ENCODE results near the gene CELF4.

CELF4 gene

GRCh38 chr18:37521510-37522465 is 43.8 kb downstream of the CELF4 start:
- Histone ChIP-seq H3K36me3 (no peaks in the 10 kb centered on the region), H3K4me3 (ENCODE audit: low read depth, low read length) (no peak overlapping the region)
- DNase-seq: peak; percentile 53

GRCh38 chr18:37520508-37520907 is 45.1 kb downstream of the CELF4 start:
- Histone ChIP-seq H3K36me3 (no peaks in the 10 kb centered on the region), H3K4me3 (ENCODE audit: low read depth, low read length) (no peak overlapping the region), H3K9me3 (ENCODE audit: severe bottlenecking) (no peaks in the 10 kb centered on the region), H3K27ac (no peak overlapping the region), H3K27me3 (ENCODE audit: insufficient read depth, low read depth, severe bottlenecking) (no peaks in the 10 kb centered on the region)
- TF ChIP-seq, protein P1, sequence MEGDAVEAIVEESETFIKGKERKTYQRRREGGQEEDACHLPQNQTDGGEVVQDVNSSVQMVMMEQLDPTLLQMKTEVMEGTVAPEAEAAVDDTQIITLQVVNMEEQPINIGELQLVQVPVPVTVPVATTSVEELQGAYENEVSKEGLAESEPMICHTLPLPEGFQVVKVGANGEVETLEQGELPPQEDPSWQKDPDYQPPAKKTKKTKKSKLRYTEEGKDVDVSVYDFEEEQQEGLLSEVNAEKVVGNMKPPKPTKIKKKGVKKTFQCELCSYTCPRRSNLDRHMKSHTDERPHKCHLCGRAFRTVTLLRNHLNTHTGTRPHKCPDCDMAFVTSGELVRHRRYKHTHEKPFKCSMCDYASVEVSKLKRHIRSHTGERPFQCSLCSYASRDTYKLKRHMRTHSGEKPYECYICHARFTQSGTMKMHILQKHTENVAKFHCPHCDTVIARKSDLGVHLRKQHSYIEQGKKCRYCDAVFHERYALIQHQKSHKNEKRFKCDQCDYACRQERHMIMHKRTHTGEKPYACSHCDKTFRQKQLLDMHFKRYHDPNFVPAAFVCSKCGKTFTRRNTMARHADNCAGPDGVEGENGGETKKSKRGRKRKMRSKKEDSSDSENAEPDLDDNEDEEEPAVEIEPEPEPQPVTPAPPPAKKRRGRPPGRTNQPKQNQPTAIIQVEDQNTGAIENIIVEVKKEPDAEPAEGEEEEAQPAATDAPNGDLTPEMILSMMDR (IDR thresholded peaks at IDR 0.05; ENCODE audit: low read depth, low read length): no peak
- peak; percentile 18 for DNase-seq

More at GRCh38 chr18:37521510-37522465, 43.8 kb downstream of the CELF4 start:
- no peaks in the 10 kb centered on the region for H3K27me3 ChIP-seq (ENCODE audit: insufficient read depth, low read depth, severe bottlenecking)
- TF ChIP-seq, protein P1 (IDR thresholded peaks at IDR 0.05; ENCODE audit: low read depth, low read length): no peak
- no peak overlapping the region for H3K27ac ChIP-seq
- no peaks in the 10 kb centered on the region for H3K9me3 ChIP-seq (ENCODE audit: severe bottlenecking)

DNA sequence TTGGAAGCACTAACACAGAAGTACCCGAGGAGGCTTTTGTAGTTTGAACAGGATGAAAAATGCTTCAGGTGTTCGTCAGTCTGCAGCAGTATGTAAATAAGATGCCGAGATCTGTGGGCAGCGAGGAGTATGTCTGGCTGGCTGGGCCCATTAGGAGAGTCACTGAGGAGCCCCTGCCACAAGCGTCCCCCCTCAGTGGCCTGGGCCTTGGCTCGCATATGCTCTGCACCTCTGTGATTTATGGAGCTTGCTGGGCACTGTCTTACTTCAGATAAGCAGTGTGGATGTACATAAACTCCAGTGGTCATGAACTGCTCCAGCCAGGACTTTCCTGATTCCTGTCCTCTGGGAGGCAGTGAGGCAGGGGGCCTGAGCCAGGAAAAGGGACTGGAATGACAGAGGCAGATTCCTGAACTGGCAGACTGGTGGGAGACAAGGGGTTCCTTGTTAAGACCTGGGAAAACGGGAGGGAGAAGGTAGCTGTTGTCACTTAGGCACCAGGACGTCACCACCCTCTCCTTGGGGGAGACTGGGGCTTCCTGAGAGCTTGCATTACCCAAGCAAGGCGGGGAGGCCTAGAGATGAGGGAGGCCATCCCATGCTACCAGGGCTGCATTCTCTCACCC is 46.0 kb downstream of the CELF4 start:
- TF ChIP-seq, protein P1 (IDR thresholded peaks at IDR 0.05; ENCODE audit: low read depth, low read length): no peak
- Histone ChIP-seq H3K36me3 (no peaks in the 10 kb centered on the region), H3K4me3 (ENCODE audit: low read depth, low read length) (no peak overlapping the region), H3K27ac (no peak overlapping the region), H3K27me3 (ENCODE audit: insufficient read depth, low read depth, severe bottlenecking) (no peaks in the 10 kb centered on the region), H3K9me3 (ENCODE audit: severe bottlenecking) (no peaks in the 10 kb centered on the region)
- no peak for DNase-seq

- Histone ChIP-seq H3K4me3 (ENCODE audit: low read depth, low read length) (no peak overlapping the region), H3K27ac (no peak overlapping the region), H3K27me3 (ENCODE audit: insufficient read depth, low read depth, severe bottlenecking) (no peaks in the 10 kb centered on the region), H3K9me3 (ENCODE audit: severe bottlenecking) (no peaks in the 10 kb centered on the region), H3K36me3 (no peaks in the 10 kb centered on the region)
- no peak for DNase-seq
- TF ChIP-seq, protein P1 (IDR thresholded peaks at IDR 0.05; ENCODE audit: low read depth, low read length): no peak
These were observed 49.2 kb downstream of the CELF4 start for GRCh38 chr18:37516361-37516853.

DNA sequence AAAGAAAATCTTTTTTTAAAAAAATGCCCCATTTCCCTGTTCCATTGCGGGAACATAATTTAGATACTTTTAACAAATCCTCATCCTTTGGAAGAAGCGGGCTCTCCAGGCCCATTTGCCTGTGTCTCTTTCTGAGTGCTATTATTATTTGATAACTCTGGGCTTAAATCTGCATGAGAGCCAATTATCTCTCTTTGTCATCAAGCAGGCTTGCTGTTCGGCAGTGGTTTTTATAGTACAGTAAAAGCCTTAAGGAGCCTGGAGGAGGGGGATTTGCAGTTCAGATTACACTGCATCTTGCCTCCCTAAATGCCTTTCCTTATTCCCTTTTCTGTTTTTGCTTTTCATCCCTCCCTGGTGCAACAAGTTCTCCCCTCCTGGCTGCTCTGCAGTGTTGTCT is 50.6 kb downstream of the CELF4 start:
- Histone ChIP-seq H3K9me3 (ENCODE audit: severe bottlenecking) (peaks cover 3% of the 10 kb centered on the region), H3K27ac (no peak overlapping the region), H3K27me3 (ENCODE audit: insufficient read depth, low read depth, severe bottlenecking) (no peaks in the 10 kb centered on the region), H3K4me3 (ENCODE audit: low read depth, low read length) (no peak overlapping the region), H3K36me3 (no peaks in the 10 kb centered on the region)
- no peak for DNase-seq
- TF ChIP-seq, protein P1 (IDR thresholded peaks at IDR 0.05; ENCODE audit: low read depth, low read length): no peak
